HG02763 (cell line): ENCODE measurements around the gene UBP1.
"Not testable (repeated sequence)": the region's sequence is repeated elsewhere in the genome, so short reads cannot be mapped to it uniquely, and the experiment has no call there.

Experiments
- ATAC-seq: cut with Tn5 transposase; IDR thresholded peaks from one replicate; pipeline ENCODE4 v1.9.1; 2021; ENCODE audit warnings: mild to moderate bottlenecking, moderate library complexity; ENCODE audit not compliant: unreplicated experiment

UBP1 gene

GRCh38 chr3:33338936-33339465, 101.2 kb downstream of the UBP1 start:
- ATAC-seq = not testable (repeated sequence)
